Measurements from ENCODE around the gene LEKR1.

Gene LEKR1

GRCh38 chr3:157083824-157084223, 257.7 kb downstream of the LEKR1 start:
- no peak for TF ChIP-seq CTCF (IDR thresholded peaks at IDR 0.05; ENCODE audit: control insufficient read depth, insufficient read depth, low read depth, low read length, missing control alignments)

GRCh38 chr3:157086060-157086750, 260.1 kb downstream of the LEKR1 start:
- no peak for DNase-seq (ENCODE audit: low read depth)
- no peak for TF ChIP-seq CTCF (IDR thresholded peaks at IDR 0.05; ENCODE audit: control insufficient read depth, insufficient read depth, low read depth, low read length, missing control alignments)
- H3K4me3 ChIP-seq (ENCODE audit: control insufficient read depth, low read depth, low read length): no peak overlapping the region

More at GRCh38 chr3:157083824-157084223, 257.7 kb downstream of the LEKR1 start:
- DNase-seq (ENCODE audit: low read depth): no peak
- no peak overlapping the region for H3K4me3 ChIP-seq (ENCODE audit: control insufficient read depth, low read depth, low read length)

DNA sequence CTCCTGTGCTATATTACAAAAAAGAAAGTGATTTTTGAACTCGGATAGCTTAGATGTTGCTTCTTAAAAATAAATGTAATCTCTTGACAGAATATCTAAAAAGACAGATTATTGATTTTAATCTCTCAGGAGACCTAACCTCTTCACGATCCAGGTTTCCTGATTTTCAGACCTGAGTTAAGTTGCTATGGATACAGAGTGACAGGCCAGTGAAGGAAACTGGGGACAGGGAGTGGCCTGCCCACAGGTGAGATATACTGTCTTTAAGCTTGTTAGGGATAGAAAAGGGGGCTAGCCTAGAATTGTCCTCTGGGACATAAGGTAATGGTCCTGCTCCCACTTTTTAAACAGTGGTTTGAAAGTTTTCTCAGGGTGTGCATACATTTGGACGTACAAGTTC, 260.6 kb downstream of the LEKR1 start:
- DNase-seq (ENCODE audit: low read depth): no peak
- TF ChIP-seq CTCF (IDR thresholded peaks at IDR 0.05; ENCODE audit: control insufficient read depth, insufficient read depth, low read depth, low read length, missing control alignments): no peak
- H3K4me3 ChIP-seq (ENCODE audit: control insufficient read depth, low read depth, low read length): no peak overlapping the region

DNA sequence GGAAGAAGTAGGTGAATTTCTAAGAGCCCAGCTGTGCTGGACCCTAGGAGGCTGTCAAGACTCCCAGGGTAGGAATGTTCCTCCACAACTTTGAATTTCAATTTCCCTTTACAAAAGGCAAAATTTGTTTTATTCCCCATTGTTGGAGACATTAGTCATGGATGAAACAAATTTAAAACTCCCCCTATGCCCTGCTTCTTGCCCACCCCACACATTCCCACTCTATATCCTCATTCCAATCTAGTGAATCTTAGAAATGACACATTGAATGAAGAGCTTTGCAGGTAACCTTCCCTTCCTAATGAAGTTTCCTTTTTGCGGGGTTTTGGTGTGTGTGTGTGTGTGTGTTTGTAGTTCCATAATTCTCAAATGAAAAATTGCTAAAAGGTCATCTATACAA, 261.2 kb downstream of the LEKR1 start:
- DNase-seq (ENCODE audit: low read depth): no peak
- no peak for TF ChIP-seq CTCF (IDR thresholded peaks at IDR 0.05; ENCODE audit: control insufficient read depth, insufficient read depth, low read depth, low read length, missing control alignments)

GRCh38 chr3:157087780-157088600, 261.8 kb downstream of the LEKR1 start:
- H3K4me3 ChIP-seq (ENCODE audit: control insufficient read depth, low read depth, low read length): peak overlapping the region; percentile 56
- no peak for DNase-seq (ENCODE audit: low read depth)
- no peak for TF ChIP-seq CTCF (IDR thresholded peaks at IDR 0.05; ENCODE audit: control insufficient read depth, insufficient read depth, low read depth, low read length, missing control alignments)

More for the DNA sequence above, 261.2 kb downstream of the LEKR1 start:
- no peak overlapping the region for H3K4me3 ChIP-seq (ENCODE audit: control insufficient read depth, low read depth, low read length)

DNA sequence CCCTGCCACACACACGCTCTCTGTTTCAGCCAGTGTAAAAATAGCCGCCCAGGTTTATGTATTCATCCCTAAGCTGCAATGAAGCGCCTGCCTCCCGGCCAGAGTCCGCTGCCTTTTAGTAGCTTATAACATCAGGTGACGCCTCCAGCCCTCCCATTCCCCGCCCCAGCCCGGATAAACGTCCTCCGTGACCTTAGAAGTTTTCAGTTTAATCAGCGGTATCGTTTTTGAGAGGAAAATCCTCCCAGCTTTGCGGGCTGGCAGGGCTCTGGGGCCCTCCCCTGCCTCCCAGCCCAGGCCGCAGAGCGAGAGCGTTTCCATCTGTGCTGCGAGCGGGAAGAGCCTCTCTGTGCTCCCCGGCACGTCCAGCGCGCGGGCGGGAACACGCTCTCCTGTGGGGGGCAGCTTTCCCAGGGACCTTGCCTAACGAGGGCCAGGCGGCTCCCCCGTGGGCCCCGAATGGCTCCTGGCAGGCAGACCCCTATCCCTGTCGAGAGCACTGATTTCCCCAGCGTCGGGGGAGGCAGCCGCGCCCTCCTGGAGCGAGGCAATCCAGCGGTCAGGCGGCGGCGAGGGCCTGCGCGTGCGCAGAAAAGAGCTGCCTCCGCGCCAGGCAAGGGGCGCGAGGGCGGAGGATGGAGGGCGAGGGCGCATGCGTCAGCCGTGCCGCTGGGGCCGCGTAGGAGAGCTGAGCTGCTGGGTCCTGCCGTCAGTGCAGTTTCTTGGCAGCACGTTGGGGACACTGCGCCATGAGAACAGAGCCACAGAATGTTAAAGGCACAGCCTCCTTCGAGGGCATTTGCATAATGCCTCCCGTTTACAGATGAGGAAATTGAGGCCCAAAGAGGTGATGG, 262.7 kb downstream of the LEKR1 start:
- DNase-seq (ENCODE audit: low read depth): peak; percentile 83
- TF ChIP-seq CTCF (IDR thresholded peaks at IDR 0.05; ENCODE audit: control insufficient read depth, insufficient read depth, low read depth, low read length, missing control alignments): peak; percentile 28
- H3K4me3 ChIP-seq (ENCODE audit: control insufficient read depth, low read depth, low read length): peak overlapping the region; percentile 56

Measured in AG09309 (cell line).